GM12874 (cell line): ENCODE data around the gene ZNF497.
A peak's percentile ranks its signal among the peaks of the same experiment; 100 is the strongest.

ENCODE experiments used
- TF ChIP-seq, protein P1 (sequence below): IDR thresholded peaks from 2 replicates; pipeline ENCODE4 v1.5.1; 2011; ENCODE audit warnings: low read depth, mild to moderate bottlenecking, control low read depth, low read length, moderate library complexity; ENCODE audit not compliant: insufficient read depth

Gene ZNF497

DNA sequence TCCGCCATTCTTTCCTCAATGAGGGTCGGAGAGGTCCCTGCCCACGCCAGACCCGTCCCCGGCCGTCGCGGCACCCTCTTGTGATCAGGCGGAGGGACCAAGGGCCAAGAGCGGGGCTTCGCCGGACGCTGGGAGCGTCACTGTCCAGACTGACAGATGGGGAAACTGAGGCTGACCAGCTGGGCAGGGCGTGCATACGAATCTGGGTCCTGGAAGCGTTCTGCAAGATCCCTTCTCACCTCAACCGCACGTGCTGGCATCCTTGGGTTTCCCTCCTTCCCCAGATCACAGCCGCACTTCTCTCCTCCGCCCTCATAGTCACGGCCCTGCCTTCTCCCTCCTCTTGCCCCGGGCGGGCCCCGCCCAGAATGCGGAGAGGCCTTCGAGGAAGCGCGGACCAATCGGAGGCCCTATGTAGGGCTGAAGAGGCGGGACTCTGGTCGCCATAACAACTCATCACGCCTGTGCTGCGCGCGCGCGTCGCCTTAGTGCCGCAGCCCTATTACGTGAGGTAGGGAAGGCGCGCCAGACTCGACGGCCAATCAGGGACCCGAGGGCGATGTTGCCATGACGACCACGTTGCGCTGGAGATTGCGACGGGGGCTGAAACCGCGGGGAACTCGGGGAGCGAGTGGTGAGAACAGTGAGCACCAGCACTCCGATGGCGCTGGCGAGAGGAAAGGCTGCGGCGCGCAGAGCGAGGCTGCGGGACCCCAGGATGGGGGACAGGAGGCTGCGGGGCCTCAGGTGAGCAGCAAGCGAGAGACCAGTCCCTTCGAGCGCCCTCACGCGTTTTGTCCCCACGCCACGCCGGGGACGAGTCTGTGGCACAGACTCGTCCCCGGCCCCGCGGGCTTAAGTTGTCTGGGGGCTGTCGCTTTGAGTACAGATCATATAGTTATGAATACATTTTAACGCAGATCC is 38.6 kb upstream of the ZNF497 start:
- TF ChIP-seq, protein P1, sequence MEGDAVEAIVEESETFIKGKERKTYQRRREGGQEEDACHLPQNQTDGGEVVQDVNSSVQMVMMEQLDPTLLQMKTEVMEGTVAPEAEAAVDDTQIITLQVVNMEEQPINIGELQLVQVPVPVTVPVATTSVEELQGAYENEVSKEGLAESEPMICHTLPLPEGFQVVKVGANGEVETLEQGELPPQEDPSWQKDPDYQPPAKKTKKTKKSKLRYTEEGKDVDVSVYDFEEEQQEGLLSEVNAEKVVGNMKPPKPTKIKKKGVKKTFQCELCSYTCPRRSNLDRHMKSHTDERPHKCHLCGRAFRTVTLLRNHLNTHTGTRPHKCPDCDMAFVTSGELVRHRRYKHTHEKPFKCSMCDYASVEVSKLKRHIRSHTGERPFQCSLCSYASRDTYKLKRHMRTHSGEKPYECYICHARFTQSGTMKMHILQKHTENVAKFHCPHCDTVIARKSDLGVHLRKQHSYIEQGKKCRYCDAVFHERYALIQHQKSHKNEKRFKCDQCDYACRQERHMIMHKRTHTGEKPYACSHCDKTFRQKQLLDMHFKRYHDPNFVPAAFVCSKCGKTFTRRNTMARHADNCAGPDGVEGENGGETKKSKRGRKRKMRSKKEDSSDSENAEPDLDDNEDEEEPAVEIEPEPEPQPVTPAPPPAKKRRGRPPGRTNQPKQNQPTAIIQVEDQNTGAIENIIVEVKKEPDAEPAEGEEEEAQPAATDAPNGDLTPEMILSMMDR, result 0 out of 2 replicates have a peak, but pooled peaks have one; percentile 8

DNA sequence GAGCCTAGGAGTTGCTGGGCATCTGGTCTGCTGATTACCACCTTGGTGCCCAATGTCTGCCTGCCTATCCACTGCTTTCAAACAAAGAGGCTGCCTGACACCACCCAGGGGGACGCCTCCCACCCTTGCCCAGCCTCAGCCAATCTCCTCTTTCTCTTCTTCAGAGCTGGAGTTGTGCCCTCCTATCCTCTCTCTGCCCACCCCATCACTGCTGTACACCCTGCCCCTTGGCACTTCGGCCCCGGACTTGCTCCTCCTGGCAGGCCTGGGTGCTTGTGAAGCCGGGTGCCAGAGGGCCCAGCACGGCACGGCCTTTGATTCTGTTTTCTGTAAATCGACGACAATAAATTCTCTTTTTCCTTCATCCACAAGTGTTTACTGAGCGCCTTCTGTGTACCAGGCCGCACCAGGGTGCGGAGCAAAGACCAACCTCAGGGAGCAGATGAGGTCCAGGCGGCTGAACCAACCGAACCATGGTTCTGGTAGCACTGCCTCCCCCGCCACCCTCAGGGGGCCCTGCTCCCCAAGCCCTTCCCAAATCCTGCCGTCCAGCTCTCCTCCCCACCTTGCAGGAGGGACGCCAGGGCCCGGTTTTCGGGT is 37.9 kb upstream of the ZNF497 start:
- TF ChIP-seq, protein P1, result no peak

DNA sequence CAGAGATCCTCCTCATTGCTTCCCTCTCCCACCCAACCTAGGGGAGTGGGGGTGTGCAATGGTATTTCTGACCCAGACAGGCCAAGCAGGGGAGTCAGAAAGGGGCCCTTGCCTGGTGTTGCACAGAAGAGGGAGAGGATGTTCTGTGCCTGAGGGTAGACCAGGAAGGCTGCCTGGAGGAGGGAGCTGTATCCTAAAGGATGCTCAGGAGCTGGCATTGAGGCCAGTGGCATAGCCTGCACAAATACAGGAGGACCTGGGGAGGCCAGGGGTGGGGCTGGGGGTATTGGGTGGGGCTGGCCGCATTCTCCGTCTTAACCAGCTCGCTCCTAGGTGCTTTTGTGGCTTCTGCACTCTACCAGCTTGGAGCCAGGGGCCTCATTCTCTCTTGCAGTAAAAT is 37.4 kb upstream of the ZNF497 start:
- TF ChIP-seq, protein P1, result no peak

DNA sequence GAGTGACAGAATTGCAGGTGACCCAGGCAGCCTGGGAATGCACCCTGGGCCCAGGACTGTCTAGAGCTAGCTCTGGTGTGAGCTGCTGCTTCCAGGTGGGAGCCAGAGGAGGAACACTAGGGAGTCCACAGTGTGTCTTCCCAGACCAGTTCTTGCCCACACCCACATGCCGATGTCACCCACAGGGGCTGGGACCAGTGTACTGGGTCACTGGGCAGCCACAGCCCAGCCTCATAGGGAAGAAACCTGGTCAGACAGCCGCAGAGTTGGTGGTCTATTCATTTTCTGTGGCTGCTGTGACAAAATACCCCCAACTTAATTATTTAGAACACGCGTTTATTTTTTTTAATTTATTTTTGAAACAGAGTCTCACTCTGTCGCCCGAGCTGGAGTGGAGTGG is 36.0 kb upstream of the ZNF497 start:
- TF ChIP-seq, protein P1, result no peak

DNA sequence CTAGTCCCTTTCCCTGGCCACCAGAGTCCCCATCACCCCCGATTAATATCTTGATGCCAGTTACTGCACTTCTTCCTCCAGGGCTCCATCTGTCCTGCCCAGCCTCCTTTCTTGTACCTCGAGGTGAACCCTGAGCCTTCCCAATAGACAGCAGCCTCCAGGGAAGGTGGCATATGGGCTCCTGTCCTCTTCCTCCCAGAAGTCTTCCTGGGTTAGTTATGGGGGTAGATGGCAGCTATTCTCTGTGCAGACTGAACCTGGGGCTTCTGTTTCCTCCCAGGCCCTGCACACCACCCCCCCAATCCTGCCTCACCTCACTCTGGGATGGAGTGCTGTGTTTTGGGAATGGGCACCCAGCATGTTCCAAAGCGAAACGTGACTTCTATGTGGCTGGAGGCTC is 35.5 kb upstream of the ZNF497 start:
- TF ChIP-seq, protein P1, result no peak

DNA sequence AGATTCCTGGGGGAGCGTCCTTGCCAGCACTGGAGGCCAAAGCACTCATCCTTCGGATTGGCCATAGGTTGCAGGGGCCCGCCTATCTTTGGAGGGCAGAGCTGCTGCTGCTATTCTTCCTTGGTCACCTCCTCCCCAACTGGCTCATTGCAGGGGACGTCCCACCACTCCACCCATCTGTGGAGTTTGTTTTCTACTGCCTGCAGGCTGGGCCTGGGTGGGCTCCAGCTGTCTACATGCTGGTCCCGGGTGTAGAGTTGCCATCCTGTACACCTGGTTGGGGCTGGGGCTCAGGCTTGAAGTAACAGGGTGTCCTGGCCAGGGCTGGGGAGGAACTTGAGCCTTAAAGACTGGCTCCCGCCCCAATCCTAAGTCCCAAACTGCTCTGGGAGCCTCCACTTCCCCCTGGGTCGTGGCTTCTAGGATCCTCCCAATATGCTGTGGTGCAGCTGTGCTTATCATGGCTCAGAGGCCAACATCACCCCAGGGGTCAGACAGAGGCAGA is 35.0 kb upstream of the ZNF497 start:
- TF ChIP-seq, protein P1, result no peak
